Liver (tissue), 9 donors: ENCODE results near the gene CHN2. TPM values are rescaled to one million over a fixed set of nuclear protein-coding genes. Genes with fewer than 3 reads are reported as not detected.
"Not testable (repeated sequence)": the region's sequence is repeated elsewhere in the genome, so short reads cannot be mapped to it uniquely, and the experiment has no call there.

Experiments
- DNase-seq: peaks from one replicate; pipeline ENCODE4 v3.0.0-alpha.2; 2017; ENCODE audit warnings: low spot score
- H3K27ac ChIP-seq, 2 donors: one replicate each; pipeline ENCODE4 v1.7.0; 2013; ENCODE audit warnings: inconsistent platforms in 2 of 2, low read length in 2 of 2, control low read depth in 1 of 2, low read depth in 1 of 2, mild to moderate bottlenecking in 1 of 2
- H3K27me3 ChIP-seq, 4 donors: one replicate each; pipeline versions ENCODE4 v1.6.1 to v1.7.0; 2013; ENCODE audit warnings: low read length in 3 of 4, inconsistent platforms in 1 of 4, mild to moderate bottlenecking in 1 of 4, moderate library complexity in 1 of 4; ENCODE audit not compliant: control insufficient read depth in 4 of 4, insufficient read depth in 4 of 4
- H3K36me3 ChIP-seq, 4 donors: one replicate each; pipeline versions ENCODE4 v1.6.1 to v1.7.0; 2013; ENCODE audit warnings: low read length in 3 of 4, mild to moderate bottlenecking in 3 of 4, low read depth in 1 of 4, moderate library complexity in 1 of 4; ENCODE audit not compliant: control insufficient read depth in 4 of 4, insufficient read depth in 3 of 4
- H3K4me1 ChIP-seq, 4 donors: one replicate each; pipeline versions ENCODE4 v1.6.1 to v1.7.0; 2013; ENCODE audit warnings: low read length in 3 of 4, mild to moderate bottlenecking in 3 of 4, moderate library complexity in 1 of 4; ENCODE audit not compliant: control insufficient read depth in 4 of 4, insufficient read depth in 4 of 4
- H3K4me3 ChIP-seq, 3 donors: one replicate each; pipeline versions ENCODE4 v1.6.1 to v1.7.0; 2013; ENCODE audit warnings: low read length in 3 of 3, control low read depth in 1 of 3, low read depth in 1 of 3, mild to moderate bottlenecking in 1 of 3
- H3K9ac ChIP-seq, 2 donors: one replicate each; pipeline ENCODE4 v1.7.0; 2013; ENCODE audit warnings: low read length in 2 of 2, mild to moderate bottlenecking in 2 of 2, moderate library complexity in 2 of 2, control low read depth in 1 of 2, low read depth in 1 of 2
- H3K9me3 ChIP-seq, 4 donors: one replicate each; pipeline versions ENCODE4 v1.6.1 to v1.7.0; 2013; ENCODE audit warnings: low read length in 3 of 4; ENCODE audit not compliant: control insufficient read depth in 4 of 4
- EGR1 ChIP-seq, 2 donors: IDR thresholded peaks; 2 replicates each; pipeline ENCODE4 v1.6.1; 2016 to 2018; ENCODE audit warnings: antibody characterized with exemption in 2 of 2, low read depth in 2 of 2
- FOXA2 ChIP-seq: IDR thresholded peaks from 2 replicates; pipeline ENCODE4 v1.6.1; 2016; ENCODE audit warnings: antibody characterized with exemption
- GABPA ChIP-seq, 2 donors: IDR thresholded peaks in 1 of 2; conservative IDR thresholded peaks in 1 of 2; 2 replicates each; pipeline ENCODE4 v1.6.1; 2016; ENCODE audit warnings: antibody characterized with exemption in 2 of 2, mild to moderate bottlenecking in 1 of 2, moderate library complexity in 1 of 2
- HNF4A ChIP-seq, 2 donors: conservative IDR thresholded peaks; 2 replicates each; pipeline ENCODE4 v1.6.1; 2016; ENCODE audit warnings: antibody characterized with exemption in 2 of 2, mild to moderate bottlenecking in 2 of 2
- HNF4G ChIP-seq: IDR thresholded peaks from 2 replicates; pipeline ENCODE4 v1.6.1; 2016; ENCODE audit warnings: antibody characterized with exemption
- NR2F2 ChIP-seq: IDR thresholded peaks from 2 replicates; pipeline ENCODE4 v1.6.1; 2016; ENCODE audit warnings: antibody characterized with exemption
- RAD21 ChIP-seq, 2 donors: IDR thresholded peaks; 2 replicates each; pipeline ENCODE4 v1.6.1; 2016; ENCODE audit warnings: antibody characterized with exemption in 2 of 2, mild to moderate bottlenecking in 2 of 2
- RXRA ChIP-seq, 2 donors: IDR thresholded peaks; 2 replicates each; pipeline ENCODE4 v1.6.1; 2017 to 2018; ENCODE audit warnings: antibody characterized with exemption in 2 of 2, mild to moderate bottlenecking in 1 of 2
- SP1 ChIP-seq: IDR thresholded peaks from 2 replicates; pipeline ENCODE4 v1.6.1; 2018; ENCODE audit warnings: antibody characterized with exemption, mild to moderate bottlenecking
- YY1 ChIP-seq: IDR thresholded peaks from 2 replicates; pipeline ENCODE4 v1.6.1; 2016; ENCODE audit warnings: antibody characterized with exemption, mild to moderate bottlenecking
- ZBTB33 ChIP-seq: IDR thresholded peaks from 2 replicates; pipeline ENCODE4 v1.6.1; 2016; ENCODE audit warnings: antibody characterized with exemption
- WGBS: extraction: QIAGEN DNeasy Blood & Tissue Kit; methylation state at CpG from one replicate; pipeline ENCODE4 v1.1.7; 2013; 5-methylcytosine and 5-hydroxymethylcytosine counted together
- polyA plus RNA-seq, 2 donors: library from polyadenylated mRNA; stranded (reverse) in 1 of 2; unstranded in 1 of 2; fragments of 200-250 nt in 1 of 2; fragments of >200 nt in 1 of 2; fragmentation: Nextera tagmentation in 1 of 2; extraction: Ambion mirVana in 1 of 2; gene quantifications; one replicate each; pipeline versions ENCODE4 v1.2.1 to v1.2.3, GENCODE V29; 2013 to 2015
- total RNA-seq, 2 donors: library from RNA; depleted of rRNA; stranded (reverse); fragments of >200 nt; gene quantifications; one replicate each; pipeline ENCODE4 v1.2.3, GENCODE V29; 2014
- TF ChIP-seq, protein P1 (sequence below): fragments of 150-350 bp; IDR thresholded peaks from 2 replicates; pipeline ENCODE4 v1.5.1; 2017; ENCODE audit warnings: improper control_type of control experiment, low read depth, low read length; ENCODE audit not compliant: missing input control
- donor health status: healthy.
- donor health status: healthy.
- donor health status: healthy.
- donor health status: healthy.
- donor health status: healthy.

CHN2 gene
- total and polyA plus RNA-seq, 4 donors: 8.3 to 25.4 (median 17.8) TPM

- Histone ChIP-seq H3K27ac (no peak overlapping the region), H3K36me3 (no peaks in the 10 kb centered on the region), H3K9me3 (no peaks in the 10 kb centered on the region), H3K4me3 (no peak overlapping the region), H3K4me1 (no peaks in the 10 kb centered on the region), H3K9ac (no peak overlapping the region), H3K27me3 (no peaks in the 10 kb centered on the region)
- 91% methylated on average over 4 of the region's 4 CpGs for WGBS
- no peak for TF ChIP-seq RAD21 (IDR thresholded peaks at IDR 0.05)
- no peak for TF ChIP-seq HNF4A (conservative IDR thresholded peaks at IDR 0.05)
- TF ChIP-seq RXRA (IDR thresholded peaks at IDR 0.05): no peak
- TF ChIP-seq GABPA (IDR thresholded peaks at IDR 0.05 in 1 of 2, conservative IDR thresholded peaks at IDR 0.05 in 1 of 2): no peak
- no peak for TF ChIP-seq YY1
- TF ChIP-seq, protein P1, sequence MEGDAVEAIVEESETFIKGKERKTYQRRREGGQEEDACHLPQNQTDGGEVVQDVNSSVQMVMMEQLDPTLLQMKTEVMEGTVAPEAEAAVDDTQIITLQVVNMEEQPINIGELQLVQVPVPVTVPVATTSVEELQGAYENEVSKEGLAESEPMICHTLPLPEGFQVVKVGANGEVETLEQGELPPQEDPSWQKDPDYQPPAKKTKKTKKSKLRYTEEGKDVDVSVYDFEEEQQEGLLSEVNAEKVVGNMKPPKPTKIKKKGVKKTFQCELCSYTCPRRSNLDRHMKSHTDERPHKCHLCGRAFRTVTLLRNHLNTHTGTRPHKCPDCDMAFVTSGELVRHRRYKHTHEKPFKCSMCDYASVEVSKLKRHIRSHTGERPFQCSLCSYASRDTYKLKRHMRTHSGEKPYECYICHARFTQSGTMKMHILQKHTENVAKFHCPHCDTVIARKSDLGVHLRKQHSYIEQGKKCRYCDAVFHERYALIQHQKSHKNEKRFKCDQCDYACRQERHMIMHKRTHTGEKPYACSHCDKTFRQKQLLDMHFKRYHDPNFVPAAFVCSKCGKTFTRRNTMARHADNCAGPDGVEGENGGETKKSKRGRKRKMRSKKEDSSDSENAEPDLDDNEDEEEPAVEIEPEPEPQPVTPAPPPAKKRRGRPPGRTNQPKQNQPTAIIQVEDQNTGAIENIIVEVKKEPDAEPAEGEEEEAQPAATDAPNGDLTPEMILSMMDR: no peak
- TF ChIP-seq HNF4G: no peak
- TF ChIP-seq NR2F2: no peak
- no peak for TF ChIP-seq EGR1 (IDR thresholded peaks at IDR 0.05; ENCODE audit: low read depth in 2 of 2)
- no peak for TF ChIP-seq FOXA2
- TF ChIP-seq SP1: no peak
- no peak for TF ChIP-seq ZBTB33
- no peak for DNase-seq
Measured at GRCh38 chr7:29527505-29528108, 333.0 kb downstream of the CHN2 start.

- not testable (repeated sequence) for H3K27ac ChIP-seq, H3K9me3 ChIP-seq, DNase-seq, H3K4me3 ChIP-seq, H3K9ac ChIP-seq, H3K36me3 ChIP-seq, H3K4me1 ChIP-seq, H3K27me3 ChIP-seq
- WGBS: 73% methylated on average over 7 of the region's 7 CpGs
Measured at GRCh38 chr7:29528526-29528925, 334.0 kb downstream of the CHN2 start.

Other genes starting within 250 kb of the CHN2 start
- gene TRIL, start 236.4 kb upstream of the CHN2 start, total RNA-seq: under 1 TPM; 0.47 to 0.67 TPM
- gene TRIL, start 236.4 kb upstream of the CHN2 start, polyA plus RNA-seq: under 1 TPM; 0.06 to 0.23 TPM
- gene CPVL, start 48.2 kb upstream of the CHN2 start, total RNA-seq: 10 to 100 TPM; 12.0 to 39.0 TPM
- gene CPVL, start 48.2 kb upstream of the CHN2 start, polyA plus RNA-seq: 10 to 100 TPM in 1 of 2 donors, 1 to 10 TPM in 1; 6.0 to 13.7 TPM